BLaER1 treated with 17β-estradiol and CSF1 and Interleukin-3, amounts not matched to agents 10 nM and 100 nM (cell line): ENCODE results near the gene LDLRAD3.
"Not testable (repeated sequence)": the region's sequence is repeated elsewhere in the genome, so short reads cannot be mapped to it uniquely, and the experiment has no call there.

Experiments used
- H3K27ac ChIP-seq, 11 experiments: shearing (Covaris generic); formaldehyde crosslinking; 2 replicates each; pipeline ENCODE4 v1.8.1; 2022
- H3K27me3 ChIP-seq, 11 experiments: shearing (Covaris generic); formaldehyde crosslinking; 2 replicates each; pipeline ENCODE4 v1.8.1; 2022
- H3K36me3 ChIP-seq, 11 experiments: shearing (Covaris generic); formaldehyde crosslinking; 2 replicates each; pipeline ENCODE4 v1.8.1; 2022
- H3K4me1 ChIP-seq, 10 experiments: shearing (Covaris generic); formaldehyde crosslinking; 2 replicates each; pipeline ENCODE4 v1.8.1; 2022
- H3K4me2 ChIP-seq, 11 experiments: shearing (Covaris generic); formaldehyde crosslinking; 2 replicates each; pipeline ENCODE4 v1.8.1; 2022
- H3K4me3 ChIP-seq, 10 experiments: shearing (Covaris generic); formaldehyde crosslinking; 2 replicates each; pipeline ENCODE4 v1.8.1; 2022
- H3K9ac ChIP-seq, 11 experiments: shearing (Covaris generic); formaldehyde crosslinking; 2 replicates each; pipeline ENCODE4 v1.8.1; 2022
- H3K9me3 ChIP-seq, 11 experiments: shearing (Covaris generic); formaldehyde crosslinking; replicated peaks in 1 of 11; 2 replicates each; pipeline ENCODE4 v1.8.1; 2022
- H4K20me1 ChIP-seq, 11 experiments: shearing (Covaris generic); formaldehyde crosslinking; 2 replicates each; pipeline ENCODE4 v1.8.1; 2022
- Cebpa-rat ChIP-seq, 11 experiments: shearing (Covaris generic); IDR thresholded peaks; 2 replicates each; pipeline ENCODE4 v1.8.1; 2022

Gene LDLRAD3

GRCh38 chr11:36006556-36006955 is 62.7 kb downstream of the LDLRAD3 start:
- no peak for TF ChIP-seq Cebpa-rat (IDR thresholded peaks at IDR 0.05)
- H3K27me3 ChIP-seq, result no peaks in the 10 kb centered on the region
- peak overlapping the region in 2 of 11 experiments; percentile 37 to 59; a peak in 4 of 22 replicates for H3K4me2 ChIP-seq
- H3K36me3 ChIP-seq, result peaks cover 30 to 45% (median 42%) of the 10 kb centered on the region in 11 experiments
- H3K9ac ChIP-seq, result no peak overlapping the region
- H4K20me1 ChIP-seq, result peaks cover 0 to 67% (median 9%) of the 10 kb centered on the region in 11 experiments; a peak in 9 of 22 replicates
- H3K4me3 ChIP-seq, result no peak overlapping the region
- H3K27ac ChIP-seq, result no peak overlapping the region
- H3K9me3 ChIP-seq, result peaks cover 42 to 49% (median 47%) of the 10 kb centered on the region in 11 experiments
- peaks cover 0 to 53% (median 7%) of the 10 kb centered on the region in 10 experiments; a peak in 11 of 20 replicates for H3K4me1 ChIP-seq

- peak overlapping the region in 2 of 11 experiments; percentile 37 to 59; a peak in 2 of 22 replicates for H3K4me2 ChIP-seq
- peaks cover 0 to 69% (median 11%) of the 10 kb centered on the region in 11 experiments; a peak in 9 of 22 replicates for H4K20me1 ChIP-seq
- no peak overlapping the region for H3K4me3 ChIP-seq
- peaks cover 38 to 45% (median 42%) of the 10 kb centered on the region in 11 experiments for H3K9me3 ChIP-seq
- TF ChIP-seq Cebpa-rat (IDR thresholded peaks at IDR 0.05), result no peak
- no peak overlapping the region for H3K9ac ChIP-seq
- peaks cover 0 to 55% (median 7%) of the 10 kb centered on the region in 10 experiments; a peak in 11 of 20 replicates for H3K4me1 ChIP-seq
- H3K27me3 ChIP-seq, result no peaks in the 10 kb centered on the region
- peaks cover 27 to 41% (median 38%) of the 10 kb centered on the region in 11 experiments for H3K36me3 ChIP-seq
- H3K27ac ChIP-seq, result no peak overlapping the region
These were observed 63.3 kb downstream of the LDLRAD3 start for GRCh38 chr11:36007127-36007655.

- no peak for TF ChIP-seq Cebpa-rat (IDR thresholded peaks at IDR 0.05)
- Histone ChIP-seq H3K4me1 (peaks cover 0 to 65% (median 9%) of the 10 kb centered on the region in 10 experiments; a peak in 13 of 20 replicates), H3K27ac (no peak overlapping the region), H3K27me3 (no peaks in the 10 kb centered on the region), H3K9me3 (peaks cover 24 to 32% (median 29%) of the 10 kb centered on the region in 11 experiments), H4K20me1 (peaks cover 0 to 75% (median 15%) of the 10 kb centered on the region in 11 experiments; a peak in 11 of 22 replicates), H3K4me3 (no peak overlapping the region), H3K9ac (no peak overlapping the region), H3K36me3 (peaks cover 14 to 28% (median 24%) of the 10 kb centered on the region in 11 experiments), H3K4me2 (peak overlapping the region in 3 of 11 experiments; percentile 47 to 69 (median 51); a peak in 5 of 22 replicates)
These were observed 64.7 kb downstream of the LDLRAD3 start for GRCh38 chr11:36008584-36008983.

- no peak for TF ChIP-seq Cebpa-rat (IDR thresholded peaks at IDR 0.05)
- no peak overlapping the region for H3K4me3 ChIP-seq
- no peak overlapping the region for H3K9ac ChIP-seq
- no peak overlapping the region for H3K27ac ChIP-seq
- peaks cover 0 to 66% (median 17%) of the 10 kb centered on the region in 10 experiments; a peak in 17 of 20 replicates for H3K4me1 ChIP-seq
- peaks cover 0 to 83% (median 21%) of the 10 kb centered on the region in 11 experiments; a peak in 15 of 22 replicates for H4K20me1 ChIP-seq
- H3K9me3 ChIP-seq, result peaks cover 15 to 26% (median 20%) of the 10 kb centered on the region in 11 experiments
- H3K4me2 ChIP-seq, result peak overlapping the region in 4 of 11 experiments; percentile 45 to 69 (median 49); a peak in 7 of 22 replicates
- no peaks in the 10 kb centered on the region for H3K27me3 ChIP-seq
- peaks cover 5 to 21% (median 15%) of the 10 kb centered on the region in 11 experiments for H3K36me3 ChIP-seq
These were observed 65.6 kb downstream of the LDLRAD3 start for GRCh38 chr11:36009473-36009872.

GRCh38 chr11:36010010-36010740 is 66.3 kb downstream of the LDLRAD3 start:
- H3K27ac ChIP-seq, result no peak overlapping the region
- no peak overlapping the region for H3K4me3 ChIP-seq
- H4K20me1 ChIP-seq, result peaks cover 0 to 89% (median 22%) of the 10 kb centered on the region in 11 experiments; a peak in 15 of 22 replicates
- H3K4me1 ChIP-seq, result peaks cover 0 to 71% (median 21%) of the 10 kb centered on the region in 10 experiments; a peak in 17 of 20 replicates
- H3K9ac ChIP-seq, result no peak overlapping the region
- H3K36me3 ChIP-seq, result peaks cover 0 to 14% (median 8%) of the 10 kb centered on the region in 11 experiments; a peak in 9 of 22 replicates
- H3K9me3 ChIP-seq, result peaks cover 8 to 19% (median 13%) of the 10 kb centered on the region in 11 experiments; a peak in 21 of 22 replicates
- H3K4me2 ChIP-seq, result peak overlapping the region in 3 of 11 experiments; percentile 47 to 69 (median 51); a peak in 5 of 22 replicates
- no peak for TF ChIP-seq Cebpa-rat (IDR thresholded peaks at IDR 0.05)
- H3K27me3 ChIP-seq, result no peaks in the 10 kb centered on the region

GRCh38 chr11:36011574-36011973 is 67.7 kb downstream of the LDLRAD3 start:
- Histone ChIP-seq H3K9me3 (peaks cover 0 to 6% (median 0%) of the 10 kb centered on the region in 11 experiments; a peak in 4 of 22 replicates), H3K4me1 (peaks cover 0 to 75% (median 21%) of the 10 kb centered on the region in 10 experiments; a peak in 17 of 20 replicates), H3K4me2 (0 out of 22 replicates have a peak overlapping the region, but pooled peaks of 1 of the 11 experiments have one; percentile 38), H3K27me3 (no peaks in the 10 kb centered on the region), H4K20me1 (peaks cover 0 to 89% (median 22%) of the 10 kb centered on the region in 11 experiments; a peak in 15 of 22 replicates), H3K4me3 (no peak overlapping the region), H3K9ac (no peak overlapping the region), H3K36me3 (peaks cover 0 to 5% (median under 1%) of the 10 kb centered on the region in 11 experiments; a peak in 4 of 22 replicates), H3K27ac (no peak overlapping the region)
- no peak for TF ChIP-seq Cebpa-rat (IDR thresholded peaks at IDR 0.05)

- Histone ChIP-seq H4K20me1 (peaks cover 0 to 85% (median 22%) of the 10 kb centered on the region in 11 experiments; a peak in 15 of 22 replicates), H3K4me2 (peak overlapping the region in 2 of 11 experiments; percentile 27 to 38; a peak in 3 of 22 replicates), H3K9ac (no peak overlapping the region)
These were observed 68.6 kb downstream of the LDLRAD3 start for GRCh38 chr11:36012455-36012854.

GRCh38 chr11:36012979-36013378 is 69.1 kb downstream of the LDLRAD3 start:
- Histone ChIP-seq H3K9ac (no peak overlapping the region), H3K27me3 (no peaks in the 10 kb centered on the region), H4K20me1 (peaks cover 0 to 84% (median 22%) of the 10 kb centered on the region in 11 experiments; a peak in 15 of 22 replicates), H3K9me3 (peaks cover 0 to 14% (median 0%) of the 10 kb centered on the region in 11 experiments; a peak in 4 of 22 replicates), H3K4me1 (peaks cover 0 to 69% (median 21%) of the 10 kb centered on the region in 10 experiments; a peak in 17 of 20 replicates), H3K4me3 (no peak overlapping the region), H3K36me3 (peaks cover 0 to 18% (median 5%) of the 10 kb centered on the region in 11 experiments; a peak in 9 of 22 replicates), H3K4me2 (0 out of 22 replicates have a peak overlapping the region, but pooled peaks of 1 of the 11 experiments have one; percentile 38), H3K27ac (no peak overlapping the region)
- no peak for TF ChIP-seq Cebpa-rat (IDR thresholded peaks at IDR 0.05)

More at GRCh38 chr11:36012455-36012854, 68.6 kb downstream of the LDLRAD3 start:
- H3K27me3 ChIP-seq, result no peaks in the 10 kb centered on the region
- TF ChIP-seq Cebpa-rat (IDR thresholded peaks at IDR 0.05), result no peak
- H3K4me3 ChIP-seq, result no peak overlapping the region
- H3K27ac ChIP-seq, result no peak overlapping the region
- peaks cover 0 to 10% (median 0%) of the 10 kb centered on the region in 11 experiments; a peak in 4 of 22 replicates for H3K9me3 ChIP-seq
- H3K36me3 ChIP-seq, result peaks cover 0 to 13% (median 5%) of the 10 kb centered on the region in 11 experiments; a peak in 8 of 22 replicates
- peaks cover 0 to 73% (median 21%) of the 10 kb centered on the region in 10 experiments; a peak in 17 of 20 replicates for H3K4me1 ChIP-seq

GRCh38 chr11:36013446-36013845 is 69.6 kb downstream of the LDLRAD3 start:
- not testable (repeated sequence) for H3K27me3 ChIP-seq, H3K9ac ChIP-seq, H3K27ac ChIP-seq, H3K4me3 ChIP-seq
- H3K36me3 ChIP-seq, result peaks cover 0 to 20% (median 5%) of the 10 kb centered on the region in 11 experiments; a peak in 9 of 22 replicates
- H3K4me2 ChIP-seq, result peak overlapping the region in 3 of 11 experiments; percentile 41 to 63 (median 58); a peak in 4 of 22 replicates
- peaks cover 0 to 14% (median 0%) of the 10 kb centered on the region in 11 experiments; a peak in 4 of 22 replicates for H3K9me3 ChIP-seq
- H4K20me1 ChIP-seq, result peaks cover 0 to 80% (median 22%) of the 10 kb centered on the region in 11 experiments; a peak in 15 of 22 replicates
- peaks cover 0 to 65% (median 21%) of the 10 kb centered on the region in 10 experiments; a peak in 17 of 20 replicates for H3K4me1 ChIP-seq
